ENCODE measurements around the gene KLHL29.

GRCh38 chr2:23669413-23670244 is 284.6 kb downstream of the KLHL29 start:
- TF ChIP-seq POLR2AphosphoS5 (IDR thresholded peaks at IDR 0.05; ENCODE audit: low read depth, low read length) = no peak
- TF ChIP-seq SIN3A (IDR thresholded peaks at IDR 0.05; ENCODE audit: borderline replicate concordance, insufficient read depth, low read length) = no peak
- TF ChIP-seq TAF1 (IDR thresholded peaks at IDR 0.05; ENCODE audit: borderline replicate concordance, insufficient read depth, low read length) = no peak
- TF ChIP-seq, protein P1, sequence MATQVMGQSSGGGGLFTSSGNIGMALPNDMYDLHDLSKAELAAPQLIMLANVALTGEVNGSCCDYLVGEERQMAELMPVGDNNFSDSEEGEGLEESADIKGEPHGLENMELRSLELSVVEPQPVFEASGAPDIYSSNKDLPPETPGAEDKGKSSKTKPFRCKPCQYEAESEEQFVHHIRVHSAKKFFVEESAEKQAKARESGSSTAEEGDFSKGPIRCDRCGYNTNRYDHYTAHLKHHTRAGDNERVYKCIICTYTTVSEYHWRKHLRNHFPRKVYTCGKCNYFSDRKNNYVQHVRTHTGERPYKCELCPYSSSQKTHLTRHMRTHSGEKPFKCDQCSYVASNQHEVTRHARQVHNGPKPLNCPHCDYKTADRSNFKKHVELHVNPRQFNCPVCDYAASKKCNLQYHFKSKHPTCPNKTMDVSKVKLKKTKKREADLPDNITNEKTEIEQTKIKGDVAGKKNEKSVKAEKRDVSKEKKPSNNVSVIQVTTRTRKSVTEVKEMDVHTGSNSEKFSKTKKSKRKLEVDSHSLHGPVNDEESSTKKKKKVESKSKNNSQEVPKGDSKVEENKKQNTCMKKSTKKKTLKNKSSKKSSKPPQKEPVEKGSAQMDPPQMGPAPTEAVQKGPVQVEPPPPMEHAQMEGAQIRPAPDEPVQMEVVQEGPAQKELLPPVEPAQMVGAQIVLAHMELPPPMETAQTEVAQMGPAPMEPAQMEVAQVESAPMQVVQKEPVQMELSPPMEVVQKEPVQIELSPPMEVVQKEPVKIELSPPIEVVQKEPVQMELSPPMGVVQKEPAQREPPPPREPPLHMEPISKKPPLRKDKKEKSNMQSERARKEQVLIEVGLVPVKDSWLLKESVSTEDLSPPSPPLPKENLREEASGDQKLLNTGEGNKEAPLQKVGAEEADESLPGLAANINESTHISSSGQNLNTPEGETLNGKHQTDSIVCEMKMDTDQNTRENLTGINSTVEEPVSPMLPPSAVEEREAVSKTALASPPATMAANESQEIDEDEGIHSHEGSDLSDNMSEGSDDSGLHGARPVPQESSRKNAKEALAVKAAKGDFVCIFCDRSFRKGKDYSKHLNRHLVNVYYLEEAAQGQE (IDR thresholded peaks at IDR 0.05; ENCODE audit: insufficient read depth in 1 of 2, low read depth in 2 of 2, low read length in 2 of 2) = no peak
